ENCODE data around the gene RAI1.
A peak's percentile ranks its signal among the peaks of the same experiment; 100 is the strongest.

Gene RAI1

GRCh38 chr17:17719199-17719940 lies 38.1 kb downstream of the RAI1 start:
- DNase-seq = no peak

DNA sequence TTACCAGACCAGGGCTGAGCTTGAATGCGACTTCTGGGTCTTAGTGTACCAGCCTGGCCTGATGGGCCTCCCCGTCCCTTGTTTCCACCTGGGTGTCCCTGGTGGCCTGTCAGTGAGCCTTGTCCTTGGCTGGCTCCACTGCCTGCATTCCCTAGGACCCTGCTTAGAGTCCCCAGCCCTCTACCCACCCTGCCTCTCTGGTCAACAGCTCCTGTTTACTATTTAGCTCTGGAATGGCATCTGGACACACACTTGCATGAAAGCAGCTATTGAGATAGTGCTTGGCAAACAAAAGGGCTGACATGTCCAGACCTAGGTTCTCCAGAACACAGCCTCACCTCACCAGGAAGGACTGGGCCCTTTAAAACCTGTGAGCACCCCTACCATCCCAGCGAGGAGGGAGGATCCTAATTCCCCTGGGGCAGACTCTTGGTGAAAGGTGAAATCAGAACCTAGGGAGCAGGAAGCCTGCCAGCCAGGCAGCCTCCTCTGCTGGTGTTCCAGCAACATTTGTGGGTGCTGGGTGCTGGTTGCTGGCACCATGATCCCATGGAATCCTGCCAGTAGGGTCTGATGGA lies 38.8 kb downstream of the RAI1 start:
- no peak for DNase-seq

DNA sequence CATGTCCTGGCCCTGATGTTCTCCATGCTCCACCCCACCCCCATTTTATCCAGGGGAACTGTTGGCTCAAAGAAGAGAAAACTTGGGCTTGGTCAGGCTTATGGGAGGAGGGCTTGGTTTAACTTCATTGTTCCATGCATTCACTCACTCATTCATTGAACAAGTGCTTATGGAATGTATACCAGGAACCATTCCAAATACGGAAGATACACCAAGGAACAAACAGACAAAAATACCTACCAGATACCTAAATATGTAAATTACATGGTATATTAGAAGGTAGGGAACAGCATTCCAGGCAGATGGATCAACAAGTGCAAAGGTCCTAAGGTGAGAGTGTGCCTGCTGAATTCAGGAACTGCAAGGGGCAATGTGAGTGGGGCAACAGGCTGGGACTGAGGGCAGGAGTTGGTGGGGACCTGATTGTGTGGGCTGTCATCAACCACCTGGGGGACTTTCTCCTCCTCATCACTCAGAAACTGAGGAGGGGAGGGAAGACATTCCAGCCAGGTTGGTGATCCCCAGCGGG lies 39.9 kb downstream of the RAI1 start:
- no peak for DNase-seq

DNA sequence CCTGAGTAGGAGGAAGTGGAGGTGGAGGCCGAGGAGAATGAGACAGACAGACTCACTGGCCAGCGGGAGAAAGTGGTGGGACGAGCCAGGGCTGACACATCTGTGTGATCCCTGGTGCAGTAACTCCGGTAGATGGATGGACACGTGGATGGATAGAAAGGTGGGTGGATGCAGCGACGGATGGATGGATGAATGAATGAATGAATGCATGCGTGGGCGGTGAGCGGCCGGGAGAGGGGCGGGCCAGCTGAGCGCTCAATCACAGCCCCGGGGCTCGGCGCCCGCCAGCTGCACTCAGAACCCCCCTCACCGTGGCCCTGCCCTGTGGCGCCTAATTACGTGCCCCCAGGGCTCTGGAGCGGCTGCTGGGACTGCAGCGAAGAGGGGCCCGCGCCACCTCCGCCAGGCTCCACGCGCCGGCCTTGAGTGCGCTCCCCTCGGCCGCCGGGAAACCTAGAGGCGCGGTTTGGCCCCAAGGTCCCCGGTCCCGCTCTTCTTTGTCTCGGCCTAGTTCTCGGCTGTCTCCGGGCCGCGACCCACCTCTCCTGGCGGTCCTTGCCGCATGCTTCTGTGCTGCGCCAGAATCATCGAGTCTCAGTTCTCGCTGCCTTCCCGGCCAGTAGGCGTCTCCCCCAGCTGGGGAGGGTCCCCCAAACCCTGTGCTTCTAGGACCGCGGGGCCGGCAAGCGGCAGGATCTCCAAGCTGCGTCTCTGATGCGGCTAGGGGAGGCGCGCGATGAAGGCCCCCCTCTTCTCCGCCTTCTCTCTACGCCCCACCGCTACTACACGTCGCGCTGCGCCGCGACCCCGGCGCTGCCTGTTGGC lies 41.0 kb downstream of the RAI1 start:
- DNase-seq = no peak

GRCh38 chr17:17722906-17723353 lies 41.7 kb downstream of the RAI1 start:
- DNase-seq = no peak

DNA sequence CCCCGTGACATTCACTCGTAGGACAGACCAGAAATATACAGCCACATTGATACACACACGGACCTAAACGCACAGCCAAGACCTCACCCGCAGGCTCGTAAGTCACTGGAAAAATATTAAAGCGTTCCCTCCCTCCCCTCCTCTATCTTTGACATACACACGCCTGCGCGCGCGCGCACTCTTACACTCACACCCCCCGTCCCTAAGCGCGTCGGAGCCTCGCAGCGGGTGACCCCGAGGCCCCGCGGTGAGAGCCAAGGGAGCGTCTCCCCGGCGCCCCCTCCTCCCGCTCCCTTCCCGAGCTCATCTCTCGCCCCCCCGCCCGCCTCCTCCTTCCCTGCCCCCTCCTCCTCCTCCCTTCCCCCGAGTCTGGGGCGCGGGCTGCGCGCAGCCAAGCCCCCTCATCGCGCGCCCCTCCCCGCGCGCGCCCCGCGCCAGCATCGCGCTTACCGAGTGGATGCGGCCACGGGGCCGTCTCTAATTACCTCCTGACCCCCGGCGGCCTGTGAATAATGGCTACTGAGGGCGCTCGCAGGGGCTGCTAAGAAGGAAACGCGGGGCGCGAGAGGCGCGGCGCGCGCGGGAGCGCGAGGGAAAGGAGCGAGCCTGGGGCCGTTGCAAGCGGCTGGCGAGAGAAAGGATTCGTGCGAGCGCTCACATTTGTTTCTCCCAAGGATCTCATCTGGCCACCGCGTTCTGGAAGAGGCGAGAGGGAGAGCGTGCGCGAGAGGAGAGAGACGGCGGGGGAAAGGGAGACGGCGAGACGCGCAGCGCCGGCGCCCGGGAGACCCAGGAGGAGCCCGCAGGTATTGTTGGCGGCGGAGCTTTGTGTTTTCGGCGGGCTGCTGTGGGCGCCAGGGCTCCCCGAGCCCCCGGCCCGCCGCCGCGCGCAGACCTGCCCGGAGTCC lies 42.4 kb downstream of the RAI1 start:
- DNase-seq = no peak

- no peak for DNase-seq
These were observed 43.2 kb downstream of the RAI1 start for GRCh38 chr17:17724307-17725010.

DNA sequence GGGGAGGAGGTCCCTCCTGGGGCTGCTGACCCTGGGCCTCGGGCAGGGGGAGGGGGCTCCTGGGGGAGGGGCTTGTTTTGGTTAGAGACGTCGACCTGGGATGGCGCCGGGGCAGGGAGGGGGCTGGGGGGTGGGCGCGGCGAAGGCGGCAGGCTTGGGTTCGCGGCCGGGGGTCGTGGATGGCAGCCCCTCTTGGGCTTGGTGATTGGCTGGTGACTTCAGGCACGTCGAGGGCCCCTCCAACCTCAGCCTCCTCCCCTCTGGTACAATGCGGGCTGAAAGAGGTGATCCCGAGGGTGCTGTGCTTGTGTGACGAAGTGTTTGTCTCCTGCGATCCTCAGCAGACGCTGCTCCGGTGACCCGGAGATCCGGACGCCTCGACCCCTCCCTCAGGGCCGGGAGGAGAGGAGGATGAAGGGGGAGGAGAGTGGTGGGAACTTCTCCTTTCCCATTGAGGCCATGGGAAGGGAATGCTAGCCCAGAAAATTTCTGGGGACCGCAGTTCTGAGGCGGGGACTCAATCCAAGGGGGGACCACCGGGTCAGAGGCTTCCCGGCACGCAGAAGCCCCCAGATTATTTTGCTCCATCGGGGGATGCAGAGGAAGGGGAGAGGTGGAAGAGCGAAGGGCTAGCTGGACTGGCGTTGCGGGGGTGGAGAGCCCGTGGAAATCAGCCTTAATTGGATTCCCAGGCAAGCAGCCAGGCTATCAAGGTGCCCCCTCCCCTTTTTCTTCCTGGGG lies 43.9 kb downstream of the RAI1 start:
- DNase-seq = no peak

DNA sequence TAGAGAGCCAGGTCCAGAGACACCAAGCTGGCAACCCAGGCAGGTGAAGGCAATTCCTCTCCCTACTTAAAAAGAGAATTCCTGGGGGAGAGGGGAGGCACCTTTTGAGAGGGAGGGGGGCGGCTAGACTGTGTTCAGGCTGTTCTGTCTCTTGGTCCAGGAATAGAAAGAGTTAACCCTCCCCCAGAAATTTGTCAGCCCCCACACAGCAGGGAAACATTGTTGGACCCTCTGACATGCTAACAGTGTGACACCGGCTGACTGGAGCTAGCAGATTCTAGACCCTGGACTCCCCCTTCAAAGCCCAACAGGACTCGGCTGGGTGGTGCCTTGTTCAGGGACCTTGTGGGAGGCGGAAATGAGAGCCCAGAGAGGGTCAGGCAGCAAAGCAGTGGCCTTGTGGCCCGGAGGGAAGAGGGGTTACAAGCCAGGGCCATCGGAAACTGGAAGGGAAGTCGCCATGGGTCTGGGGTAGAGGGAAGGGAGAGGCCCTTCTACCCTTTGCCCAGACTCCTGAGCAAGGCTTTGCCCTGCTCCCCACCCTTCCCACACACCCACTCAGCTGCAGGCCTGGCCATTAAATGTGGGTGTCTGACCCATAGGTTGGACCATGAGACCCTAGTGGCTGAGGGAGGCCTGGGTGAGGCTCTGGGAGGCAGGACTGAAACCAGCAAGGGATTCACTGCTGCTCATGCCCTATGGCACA lies 44.6 kb downstream of the RAI1 start:
- no peak for DNase-seq

DNA sequence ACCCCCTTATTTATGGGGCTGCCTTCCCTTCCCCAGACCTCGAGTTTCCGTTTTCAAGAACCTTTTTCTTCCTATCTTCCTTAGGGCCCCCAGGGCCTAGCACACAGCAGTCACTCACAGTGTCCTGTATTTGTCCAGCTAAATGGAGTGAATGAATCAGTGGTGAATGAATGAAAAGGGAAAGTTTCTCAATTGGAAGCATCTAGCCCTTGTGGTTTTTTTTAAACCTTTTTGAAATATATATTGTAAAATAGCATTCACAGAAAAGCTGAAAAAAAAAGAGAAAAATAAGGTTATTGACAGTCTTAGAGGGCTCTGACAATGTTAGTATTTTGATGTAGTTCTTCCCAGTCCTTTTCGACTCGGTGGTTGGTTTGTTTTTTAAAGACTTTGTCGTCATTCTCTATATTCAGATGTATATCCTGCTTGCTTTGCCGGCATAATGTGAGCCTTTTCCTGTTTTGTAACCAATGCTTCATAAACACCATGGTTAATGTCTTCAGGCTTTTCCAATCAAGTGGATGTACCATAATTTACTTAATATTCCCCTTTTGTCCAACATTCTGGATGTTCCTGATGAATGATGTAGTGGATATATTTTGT lies 45.3 kb downstream of the RAI1 start:
- DNase-seq = no peak

DNA sequence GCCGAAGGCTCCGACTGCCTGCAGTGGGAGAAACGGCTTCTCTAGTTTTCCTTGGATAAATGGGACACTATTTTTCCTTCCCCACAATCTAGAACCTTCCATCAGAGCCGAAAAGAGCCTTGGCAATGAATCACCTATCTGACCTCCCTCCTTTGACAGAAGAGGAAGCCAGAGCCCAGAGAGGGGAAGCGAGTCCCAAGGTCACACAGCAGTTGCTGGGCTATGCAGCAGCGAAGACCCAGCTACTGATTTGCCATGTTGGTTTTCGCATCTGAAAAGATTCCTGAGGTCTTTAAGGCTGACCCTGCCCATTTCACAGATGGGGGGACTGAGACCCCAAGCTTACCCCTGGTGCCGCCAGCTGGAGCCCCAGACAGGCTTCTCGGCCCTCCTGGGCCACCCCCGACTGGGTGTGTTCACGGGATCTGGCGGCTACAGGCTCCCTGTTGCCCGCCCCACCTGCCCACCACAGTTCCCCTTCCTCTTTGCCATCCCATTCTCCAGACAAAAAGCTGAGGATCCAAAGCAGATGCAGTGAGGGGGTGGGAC lies 45.9 kb downstream of the RAI1 start:
- no peak for DNase-seq

DNA sequence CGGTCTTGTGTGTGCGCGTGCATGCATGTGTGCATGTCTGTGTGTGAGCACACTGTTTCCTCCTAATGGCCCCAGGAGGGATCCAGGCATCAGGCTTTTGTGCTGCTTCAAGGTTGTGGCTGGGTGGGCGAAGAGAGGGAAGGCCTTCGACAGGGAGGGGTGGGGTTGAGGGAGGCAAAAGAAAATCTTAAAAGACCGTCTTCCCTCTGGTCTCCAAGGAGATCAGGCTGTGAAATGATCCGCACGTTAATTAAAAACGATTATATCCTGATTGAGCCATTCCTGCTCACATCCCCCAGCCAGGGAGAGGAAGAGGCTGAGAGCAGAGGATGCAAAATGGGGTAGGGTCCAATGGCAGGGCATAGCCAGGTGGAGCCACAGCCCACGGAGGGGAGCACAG lies 46.9 kb downstream of the RAI1 start:
- DNase-seq = no peak

- no peak for DNase-seq
These were observed 47.4 kb downstream of the RAI1 start for GRCh38 chr17:17728550-17729251.

DNA sequence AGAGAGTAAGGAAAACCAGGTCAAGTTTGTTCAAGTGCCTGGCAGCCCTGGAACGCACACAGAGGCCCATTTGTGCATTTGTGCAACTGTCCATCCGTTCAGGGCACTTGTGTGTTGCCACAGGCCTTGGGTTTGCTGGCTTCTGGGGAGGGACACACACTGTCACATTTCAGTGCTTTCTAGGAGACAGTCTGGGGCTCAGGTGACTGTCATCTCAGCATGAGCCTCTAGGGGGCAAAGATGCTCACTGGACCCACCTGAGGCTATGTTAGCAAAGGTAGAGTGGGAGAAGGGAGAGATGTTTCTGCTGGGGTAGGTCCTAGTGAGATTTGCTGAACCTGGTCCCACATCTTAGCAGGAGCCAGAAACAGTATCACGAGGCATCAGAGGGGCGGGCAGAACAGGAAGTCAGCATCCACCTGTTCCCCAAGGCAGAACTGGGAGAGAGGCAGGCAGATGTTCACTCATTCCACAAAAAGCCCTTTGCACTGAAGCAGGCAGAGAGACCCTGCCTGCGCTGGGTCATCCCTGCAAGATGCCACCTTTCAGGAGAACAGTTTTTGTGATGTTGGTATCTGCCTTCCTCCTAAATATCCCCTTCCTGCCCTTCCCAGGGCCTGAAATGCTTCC lies 48.5 kb downstream of the RAI1 start:
- DNase-seq = peak; percentile 12

DNA sequence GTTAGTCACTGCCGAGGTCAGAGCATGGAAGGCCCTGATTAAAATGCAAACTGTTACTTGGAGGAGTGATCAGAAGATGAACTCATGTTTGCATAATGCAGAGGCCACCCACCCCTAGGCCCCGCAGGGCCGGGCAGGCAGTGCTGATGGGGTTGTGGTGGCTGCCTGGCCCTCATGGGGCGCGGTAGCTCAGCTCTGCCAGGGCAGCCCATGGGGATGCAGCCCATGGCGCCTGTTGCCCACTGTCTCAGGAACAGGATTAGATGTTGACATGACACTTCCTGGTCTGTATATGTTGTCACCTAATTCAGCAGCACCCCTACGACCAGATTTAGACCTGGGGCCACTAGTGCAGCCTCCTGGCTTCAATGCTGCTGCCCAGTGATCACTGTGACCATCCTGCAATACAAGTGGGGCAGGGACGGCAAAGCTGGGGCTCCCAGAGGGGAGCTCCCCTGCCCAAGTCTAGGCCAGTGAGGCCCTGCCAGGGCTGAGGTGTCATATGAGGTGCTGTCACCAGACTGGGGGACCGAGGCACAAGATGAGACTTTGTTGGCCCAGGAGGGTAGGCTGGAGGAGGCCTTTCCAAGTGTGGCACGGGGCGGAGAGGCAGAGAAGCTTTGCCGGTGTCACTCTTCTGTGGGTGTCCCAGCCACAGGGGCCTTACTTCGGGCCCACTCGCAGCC lies 49.1 kb downstream of the RAI1 start:
- no peak for DNase-seq

- no peak for DNase-seq
These were observed 51.2 kb downstream of the RAI1 start for GRCh38 chr17:17732444-17732843.

DNA sequence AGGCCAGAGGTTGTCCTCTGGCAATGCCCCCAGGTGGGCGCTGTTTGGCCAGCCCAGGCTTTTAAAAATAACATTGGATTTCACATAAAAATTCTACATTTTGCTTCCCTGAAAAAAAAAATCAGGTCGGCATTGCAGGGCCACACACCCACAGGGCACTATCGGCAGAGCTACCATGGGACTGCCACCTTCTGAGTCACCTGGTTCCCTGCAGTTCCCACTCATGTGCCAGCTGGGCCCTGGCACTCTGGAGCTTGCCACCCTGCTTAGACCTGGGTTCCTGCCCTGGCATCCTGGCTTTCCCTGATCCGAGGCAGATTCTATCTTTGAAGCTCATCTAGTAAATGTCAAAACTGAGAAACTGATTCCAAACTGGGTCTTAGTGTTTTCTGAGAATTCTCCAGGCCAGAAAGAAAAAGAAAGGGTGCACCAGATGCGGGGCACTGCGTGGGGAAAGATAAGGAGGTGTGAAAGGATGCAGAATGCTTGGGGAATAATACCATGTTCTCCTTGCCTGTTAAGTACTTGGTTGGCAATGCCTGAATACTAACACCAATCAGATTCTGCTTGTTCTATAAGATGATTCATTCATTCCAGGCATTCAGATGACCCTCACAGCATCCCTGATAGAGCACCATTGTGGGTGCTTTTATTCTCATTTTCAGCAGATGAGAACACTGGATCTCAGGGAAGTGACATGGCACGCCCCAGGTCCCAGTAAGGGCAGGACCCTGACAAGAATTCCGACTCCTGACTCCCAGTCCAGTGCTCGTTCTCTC lies 51.8 kb downstream of the RAI1 start:
- no peak for DNase-seq
